ENCODE results near the gene LAMA2. TPM values are rescaled to one million over a fixed set of nuclear protein-coding genes. Genes with fewer than 3 reads are reported as not detected.

The LAMA2 gene
- total RNA-seq, 1 experiment from 2014 or later = 0.28 TPM

DNA sequence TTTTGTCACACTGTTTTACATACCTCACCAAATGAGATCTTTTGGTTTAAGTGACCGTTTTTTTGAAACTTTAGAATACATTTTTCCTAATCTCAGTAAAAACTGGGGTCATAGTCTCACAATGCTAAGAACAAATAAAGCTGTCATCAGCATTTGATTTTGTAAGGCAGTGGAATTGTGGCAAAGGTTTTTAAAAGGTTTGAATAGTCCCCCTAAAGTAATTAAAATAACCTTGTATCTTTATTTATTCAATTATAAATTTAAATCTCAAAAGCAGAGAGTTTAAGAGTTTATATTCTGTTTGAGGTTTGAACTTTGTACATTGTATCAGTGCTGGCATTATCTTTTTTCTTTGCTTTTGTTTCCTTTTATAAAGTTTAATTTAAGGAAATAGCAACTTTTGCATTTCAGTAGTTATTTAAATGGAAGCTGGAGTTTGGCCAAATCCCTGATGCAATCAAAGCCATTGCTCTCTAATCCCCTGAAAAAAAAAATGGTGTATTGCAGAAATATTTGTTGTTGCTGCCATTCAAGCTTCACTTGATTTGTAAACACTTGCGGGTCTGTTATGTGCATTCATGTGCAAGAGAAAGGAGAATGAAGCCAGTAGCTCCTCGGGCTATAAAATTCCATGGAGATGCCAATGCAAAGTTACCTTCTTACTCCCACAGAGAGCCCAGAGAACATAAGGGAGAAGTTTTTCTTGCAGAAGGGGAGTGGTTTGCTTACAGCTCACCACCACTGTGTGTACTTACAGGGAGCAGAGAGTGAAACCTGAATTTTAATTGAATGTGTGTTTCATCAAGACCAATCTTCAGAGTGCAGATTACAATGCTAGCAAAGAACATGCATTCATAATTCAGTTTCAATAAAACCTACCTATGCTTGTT is 435.2 kb downstream of the LAMA2 start:
- no TSS peak for BruUV-seq (replicated peaks)
- H3K27me3 ChIP-seq (ENCODE audit: control insufficient read depth, insufficient read depth, low read length) = no peaks in the 10 kb centered on the region
- H3K36me3 ChIP-seq (ENCODE audit: control insufficient read depth, insufficient read depth, low read length) = no peaks in the 10 kb centered on the region
- ChIA-PET POLR2A (interaction anchor here (0.6 kb wide), 1 partner anchor 364 kb away, joined by 3 read pairs; no protein-coding TSS in a partner anchor), CTCF (no interaction called here)
- H3K4me3 ChIP-seq (ENCODE audit: low read depth in 2 of 2, low read length in 2 of 2) = 0 out of 4 replicates have a peak overlapping the region, but pooled peaks of 1 of the 2 experiments have one; percentile 12
- ATAC-seq = peak; percentile 99
- H3K9me3 ChIP-seq (ENCODE audit: control insufficient read depth, insufficient read depth, low read depth, low read length) = no peaks in the 10 kb centered on the region
- peak overlapping the region; percentile 92 for H3K27ac ChIP-seq (ENCODE audit: low read length)
- peaks cover 14% of the 10 kb centered on the region for H3K4me1 ChIP-seq (ENCODE audit: control insufficient read depth, insufficient read depth, low read length)
- no peak for DNase-seq (ENCODE audit: low read depth, low spot score)
- in situ Hi-C loops (cut with HindIII; ENCODE audit: low pct_unique_long_range_greater_than_20kb, low sequenced_read_pairs) (no loop called here), intact Hi-C loops (cut with micrococcal nuclease; ENCODE audit: unreplicated experiment) (no loop called here)
- TF ChIP-seq, protein P1, sequence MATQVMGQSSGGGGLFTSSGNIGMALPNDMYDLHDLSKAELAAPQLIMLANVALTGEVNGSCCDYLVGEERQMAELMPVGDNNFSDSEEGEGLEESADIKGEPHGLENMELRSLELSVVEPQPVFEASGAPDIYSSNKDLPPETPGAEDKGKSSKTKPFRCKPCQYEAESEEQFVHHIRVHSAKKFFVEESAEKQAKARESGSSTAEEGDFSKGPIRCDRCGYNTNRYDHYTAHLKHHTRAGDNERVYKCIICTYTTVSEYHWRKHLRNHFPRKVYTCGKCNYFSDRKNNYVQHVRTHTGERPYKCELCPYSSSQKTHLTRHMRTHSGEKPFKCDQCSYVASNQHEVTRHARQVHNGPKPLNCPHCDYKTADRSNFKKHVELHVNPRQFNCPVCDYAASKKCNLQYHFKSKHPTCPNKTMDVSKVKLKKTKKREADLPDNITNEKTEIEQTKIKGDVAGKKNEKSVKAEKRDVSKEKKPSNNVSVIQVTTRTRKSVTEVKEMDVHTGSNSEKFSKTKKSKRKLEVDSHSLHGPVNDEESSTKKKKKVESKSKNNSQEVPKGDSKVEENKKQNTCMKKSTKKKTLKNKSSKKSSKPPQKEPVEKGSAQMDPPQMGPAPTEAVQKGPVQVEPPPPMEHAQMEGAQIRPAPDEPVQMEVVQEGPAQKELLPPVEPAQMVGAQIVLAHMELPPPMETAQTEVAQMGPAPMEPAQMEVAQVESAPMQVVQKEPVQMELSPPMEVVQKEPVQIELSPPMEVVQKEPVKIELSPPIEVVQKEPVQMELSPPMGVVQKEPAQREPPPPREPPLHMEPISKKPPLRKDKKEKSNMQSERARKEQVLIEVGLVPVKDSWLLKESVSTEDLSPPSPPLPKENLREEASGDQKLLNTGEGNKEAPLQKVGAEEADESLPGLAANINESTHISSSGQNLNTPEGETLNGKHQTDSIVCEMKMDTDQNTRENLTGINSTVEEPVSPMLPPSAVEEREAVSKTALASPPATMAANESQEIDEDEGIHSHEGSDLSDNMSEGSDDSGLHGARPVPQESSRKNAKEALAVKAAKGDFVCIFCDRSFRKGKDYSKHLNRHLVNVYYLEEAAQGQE (IDR thresholded peaks at IDR 0.05; ENCODE audit: insufficient read depth in 1 of 2, low read depth in 2 of 2, low read length in 1 of 2) = no peak
- TF ChIP-seq TCF7L2 (IDR thresholded peaks at IDR 0.05; ENCODE audit: low read depth, low read length) (peak; percentile 93), POLR2AphosphoS5 (IDR thresholded peaks at IDR 0.05; ENCODE audit: low read depth, low read length) (peak; percentile 77; the same call in 1 of the 2 replicates)

DNA sequence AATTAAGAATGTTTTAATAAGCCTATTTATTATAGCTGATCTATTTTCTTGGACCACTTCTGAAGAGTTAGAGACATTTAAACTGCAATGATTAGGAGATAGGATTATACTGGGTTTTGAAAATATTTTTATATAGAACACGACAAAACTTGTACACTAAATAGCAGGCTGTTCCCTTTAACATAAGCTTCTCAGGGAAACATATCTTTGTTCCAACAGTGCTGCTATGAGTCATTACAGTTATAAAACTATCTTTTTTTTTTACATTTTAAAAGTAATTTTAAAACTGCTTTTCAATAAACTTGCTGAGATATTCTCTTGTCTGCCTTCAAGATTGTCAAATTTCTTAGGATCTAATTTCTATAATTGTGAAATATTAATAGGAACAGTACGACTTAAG is 438.0 kb downstream of the LAMA2 start:
- H3K4me1 ChIP-seq (ENCODE audit: control insufficient read depth, insufficient read depth, low read length) = peaks cover 9% of the 10 kb centered on the region
- intact Hi-C loops (cut with micrococcal nuclease; ENCODE audit: unreplicated experiment) (no loop called here), in situ Hi-C loops (cut with HindIII; ENCODE audit: low pct_unique_long_range_greater_than_20kb, low sequenced_read_pairs) (no loop called here)
- no peak for DNase-seq (ENCODE audit: low read depth, low spot score)
- H3K9me3 ChIP-seq (ENCODE audit: control insufficient read depth, insufficient read depth, low read depth, low read length) = no peaks in the 10 kb centered on the region
- no TSS peak for BruUV-seq (replicated peaks)
- TF ChIP-seq, protein P1 (IDR thresholded peaks at IDR 0.05; ENCODE audit: insufficient read depth in 1 of 2, low read depth in 2 of 2, low read length in 1 of 2) = no peak
- no peak for TF ChIP-seq SIN3A (IDR thresholded peaks at IDR 0.05; ENCODE audit: borderline replicate concordance, insufficient read depth, low read depth, low read length)
- TF ChIP-seq, protein P2, sequence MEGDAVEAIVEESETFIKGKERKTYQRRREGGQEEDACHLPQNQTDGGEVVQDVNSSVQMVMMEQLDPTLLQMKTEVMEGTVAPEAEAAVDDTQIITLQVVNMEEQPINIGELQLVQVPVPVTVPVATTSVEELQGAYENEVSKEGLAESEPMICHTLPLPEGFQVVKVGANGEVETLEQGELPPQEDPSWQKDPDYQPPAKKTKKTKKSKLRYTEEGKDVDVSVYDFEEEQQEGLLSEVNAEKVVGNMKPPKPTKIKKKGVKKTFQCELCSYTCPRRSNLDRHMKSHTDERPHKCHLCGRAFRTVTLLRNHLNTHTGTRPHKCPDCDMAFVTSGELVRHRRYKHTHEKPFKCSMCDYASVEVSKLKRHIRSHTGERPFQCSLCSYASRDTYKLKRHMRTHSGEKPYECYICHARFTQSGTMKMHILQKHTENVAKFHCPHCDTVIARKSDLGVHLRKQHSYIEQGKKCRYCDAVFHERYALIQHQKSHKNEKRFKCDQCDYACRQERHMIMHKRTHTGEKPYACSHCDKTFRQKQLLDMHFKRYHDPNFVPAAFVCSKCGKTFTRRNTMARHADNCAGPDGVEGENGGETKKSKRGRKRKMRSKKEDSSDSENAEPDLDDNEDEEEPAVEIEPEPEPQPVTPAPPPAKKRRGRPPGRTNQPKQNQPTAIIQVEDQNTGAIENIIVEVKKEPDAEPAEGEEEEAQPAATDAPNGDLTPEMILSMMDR (IDR thresholded peaks at IDR 0.05) = no peak
- TF ChIP-seq TCF7L2 (IDR thresholded peaks at IDR 0.05; ENCODE audit: low read depth, low read length) = no peak
- no peak for TF ChIP-seq POLR2AphosphoS5 (IDR thresholded peaks at IDR 0.05; ENCODE audit: low read depth, low read length)
- CTCF ChIA-PET = no interaction called here
- H3K4me3 ChIP-seq (ENCODE audit: low read depth in 2 of 2, low read length in 2 of 2) = no peak overlapping the region
- no peaks in the 10 kb centered on the region for H3K27me3 ChIP-seq (ENCODE audit: control insufficient read depth, insufficient read depth, low read length)
- no peaks in the 10 kb centered on the region for H3K36me3 ChIP-seq (ENCODE audit: control insufficient read depth, insufficient read depth, low read length)
- H3K27ac ChIP-seq (ENCODE audit: low read length) = peak overlapping the region; percentile 90; the same call in 1 of the 2 replicates
- POLR2A ChIA-PET = no interaction called here
- ATAC-seq = no peak
